Naive thymus-derived CD8-positive, alpha-beta T cell (primary cell): Measurements from ENCODE around the gene IQSEC1. TPM values are rescaled to one million over a fixed set of nuclear protein-coding genes. Genes with fewer than 3 reads are reported as not detected.

ENCODE experiments used
- ATAC-seq, 2 donors: fragments of 150-1000 bp; cut with Tn5 transposase in 1 of 2; sonication (Bioruptor Pico), chemical (Tn5 transposase) in 1 of 2; 1 replicate in 1 of 2; 2 replicates in 1 of 2; pipeline ENCODE4 v1.10.0; 2021; ENCODE audit warnings: mild to moderate bottlenecking in 2 of 2, moderate library complexity in 2 of 2
- POLR2A ChIA-PET: fragments of 350-600 bp; sonication (Branson Sonifier 250); formaldehyde crosslinking; loops from one replicate; lab custom pipeline; 2021; ENCODE audit warnings: antibody characterized with exemption; lab: Charles Lee
- DNase-seq, 10 donors: peaks; one replicate each; pipeline versions ENCODE4 v3.0.0 to v3.0.0-alpha.2; 2020 to 2022
- H3K27ac Mint-ChIP-seq, 10 donors: one replicate each; pipeline ENCODE4 v1.8.0; 2020 to 2022; ENCODE audit warnings: mild to moderate bottlenecking in 10 of 10, mixed read lengths in 10 of 10, moderate library complexity in 4 of 10, inconsistent platforms in 1 of 10
- H3K27me3 Mint-ChIP-seq, 5 donors: one replicate each; pipeline ENCODE4 v1.8.0; 2021 to 2022; ENCODE audit warnings: mixed read lengths in 5 of 5
- H3K36me3 Mint-ChIP-seq, 3 donors: one replicate each; pipeline ENCODE4 v1.8.0; 2020 to 2022; ENCODE audit warnings: mixed read lengths in 3 of 3, mild to moderate bottlenecking in 2 of 3, inconsistent platforms in 1 of 3
- H3K4me1 Mint-ChIP-seq, 4 donors: one replicate each; pipeline ENCODE4 v1.8.0; 2021 to 2022; ENCODE audit warnings: mixed read lengths in 4 of 4
- H3K4me3 Mint-ChIP-seq, 10 donors: one replicate each; pipeline ENCODE4 v1.8.0; 2020 to 2022; ENCODE audit warnings: mild to moderate bottlenecking in 10 of 10, mixed read lengths in 10 of 10, moderate library complexity in 6 of 10, inconsistent platforms in 1 of 10
- H3K9me3 Mint-ChIP-seq, 9 donors: one replicate each; pipeline ENCODE4 v1.8.0; 2020 to 2022; ENCODE audit warnings: mixed read lengths in 9 of 9, mild to moderate bottlenecking in 3 of 9, inconsistent platforms in 1 of 9, moderate library complexity in 1 of 9
- polyA plus RNA-seq, 3 donors: library from polyadenylated mRNA; unstranded; fragments of 300-500 nt; fragmentation: Illumina TruSeq; gene quantifications; one replicate each; pipeline ENCODE4 v1.2.3, GENCODE V29; 2021
- total RNA-seq, 8 experiments: library from RNA in 2 of 8; stranded (reverse) in 2 of 8; gene quantifications; one replicate each; pipeline ENCODE4 v1.2.3 and lab custom pipeline; 2021 to 2026

IQSEC1 gene
- total and polyA plus RNA-seq, 5 experiments from 2014 or later: 13.7 to 47.7 (median 23.7) TPM

GRCh38 chr3:13070391-13071070, 2.7 kb downstream of the IQSEC1 start:
- H3K4me3 Mint-ChIP-seq: peak overlapping the region in 9 of 10 donors; percentile 28 to 74 (median 66)
- DNase-seq: no peak
- no peak for ATAC-seq
- H3K27me3 Mint-ChIP-seq: peaks cover 0 to 4% (median 0%) of the 10 kb centered on the region in 5 donors
- H3K9me3 Mint-ChIP-seq: no peaks in the 10 kb centered on the region
- H3K27ac Mint-ChIP-seq: peak overlapping the region; percentile 69 to 92 (median 89)
- peaks cover 25 to 82% (median 64%) of the 10 kb centered on the region in 4 donors for H3K4me1 Mint-ChIP-seq
- POLR2A ChIA-PET: interaction anchor here (0.7 to 1.7 kb wide), 5 partner anchors 8 to 76 kb away, joined by 3 to 7 read pairs (median 4); no protein-coding TSS in a partner anchor
- H3K36me3 Mint-ChIP-seq: no peaks in the 10 kb centered on the region

GRCh38 chr3:13069495-13069894, 3.7 kb downstream of the IQSEC1 start:
- POLR2A ChIA-PET: interaction anchor here (0.6 to 1.7 kb wide), 4 partner anchors 54 to 1828 kb away, joined by 4 to 7 read pairs (median 6); no protein-coding TSS in a partner anchor
- Mint-ChIP-seq H3K4me1 (peaks cover 25 to 79% (median 69%) of the 10 kb centered on the region in 4 donors), H3K27me3 (peaks cover 0 to 4% (median 0%) of the 10 kb centered on the region in 5 donors), H3K36me3 (no peaks in the 10 kb centered on the region), H3K27ac (peak overlapping the region; percentile 83 to 92 (median 90)), H3K4me3 (peak overlapping the region; percentile 36 to 81 (median 70)), H3K9me3 (no peaks in the 10 kb centered on the region)
- ATAC-seq (peak; percentile 61 to 83), DNase-seq (peak in 7 of 10 donors; percentile 35 to 78 (median 51))

- H3K4me1 Mint-ChIP-seq: peaks cover 20 to 73% (median 63%) of the 10 kb centered on the region in 4 donors
- H3K4me3 Mint-ChIP-seq: peak overlapping the region in 3 of 10 donors; percentile 2 to 26 (median 19)
- ATAC-seq (no peak), DNase-seq (no peak)
- H3K9me3 Mint-ChIP-seq: no peaks in the 10 kb centered on the region
- H3K27me3 Mint-ChIP-seq: peaks cover 0 to 2% (median 0%) of the 10 kb centered on the region in 5 donors
- POLR2A ChIA-PET: interaction anchor here (1.8 kb wide), 1 partner anchor 57 kb away, joined by 4 read pairs; no protein-coding TSS in a partner anchor
- H3K36me3 Mint-ChIP-seq: no peaks in the 10 kb centered on the region
- H3K27ac Mint-ChIP-seq: peak overlapping the region; percentile 55 to 92 (median 84)
Observed at GRCh38 chr3:13068269-13069010, 4.8 kb downstream of the IQSEC1 start.

GRCh38 chr3:13067778-13068177, 5.5 kb downstream of the IQSEC1 start:
- POLR2A ChIA-PET: interaction anchor here (1.8 kb wide), 1 partner anchor 56 kb away, joined by 4 read pairs; no protein-coding TSS in a partner anchor
- peak overlapping the region in 8 of 10 donors; percentile 53 to 92 (median 78) for H3K27ac Mint-ChIP-seq
- H3K4me1 Mint-ChIP-seq: peaks cover 18 to 72% (median 60%) of the 10 kb centered on the region in 4 donors
- H3K9me3 Mint-ChIP-seq: no peaks in the 10 kb centered on the region
- no peak for ATAC-seq
- H3K4me3 Mint-ChIP-seq: no peak overlapping the region
- H3K27me3 Mint-ChIP-seq: peaks cover 0 to 2% (median 0%) of the 10 kb centered on the region in 5 donors
- DNase-seq: no peak
- no peaks in the 10 kb centered on the region for H3K36me3 Mint-ChIP-seq

- POLR2A ChIA-PET: no interaction called here
- peaks cover 18 to 68% (median 54%) of the 10 kb centered on the region in 4 donors for H3K4me1 Mint-ChIP-seq
- no peaks in the 10 kb centered on the region for H3K36me3 Mint-ChIP-seq
- H3K9me3 Mint-ChIP-seq: no peaks in the 10 kb centered on the region
- ATAC-seq: no peak
- H3K4me3 Mint-ChIP-seq: peak overlapping the region in 2 of 10 donors; percentile 55 to 58
- no peak for DNase-seq
- peak overlapping the region in 9 of 10 donors; percentile 47 to 92 (median 69) for H3K27ac Mint-ChIP-seq
- peaks cover 0 to 2% (median 0%) of the 10 kb centered on the region in 5 donors for H3K27me3 Mint-ChIP-seq
Observed at GRCh38 chr3:13066834-13067233, 6.4 kb downstream of the IQSEC1 start.

GRCh38 chr3:13066236-13066635, 7.0 kb downstream of the IQSEC1 start:
- POLR2A ChIA-PET: no interaction called here
- no peaks in the 10 kb centered on the region for H3K36me3 Mint-ChIP-seq
- H3K4me1 Mint-ChIP-seq: peaks cover 18 to 64% (median 51%) of the 10 kb centered on the region in 4 donors
- DNase-seq (no peak), ATAC-seq (no peak)
- no peaks in the 10 kb centered on the region for H3K9me3 Mint-ChIP-seq
- peaks cover 0 to 2% (median 0%) of the 10 kb centered on the region in 5 donors for H3K27me3 Mint-ChIP-seq
- H3K27ac Mint-ChIP-seq: peak overlapping the region in 8 of 10 donors; percentile 37 to 92 (median 68)
- peak overlapping the region in 1 of 10 donors; percentile 37 for H3K4me3 Mint-ChIP-seq

- POLR2A ChIA-PET: no interaction called here
- no peaks in the 10 kb centered on the region for H3K36me3 Mint-ChIP-seq
- DNase-seq (no peak), ATAC-seq (no peak)
- H3K27me3 Mint-ChIP-seq: peaks cover 0 to 2% (median 0%) of the 10 kb centered on the region in 5 donors
- peak overlapping the region in 1 of 10 donors; percentile 37 for H3K4me3 Mint-ChIP-seq
- peaks cover 18 to 61% (median 49%) of the 10 kb centered on the region in 4 donors for H3K4me1 Mint-ChIP-seq
- H3K9me3 Mint-ChIP-seq: no peaks in the 10 kb centered on the region
- peak overlapping the region in 9 of 10 donors; percentile 9 to 77 (median 61) for H3K27ac Mint-ChIP-seq
Observed at GRCh38 chr3:13065727-13066126, 7.5 kb downstream of the IQSEC1 start.

- Mint-ChIP-seq H3K36me3 (no peaks in the 10 kb centered on the region), H3K9me3 (no peaks in the 10 kb centered on the region), H3K27me3 (peaks cover 0 to 2% (median 0%) of the 10 kb centered on the region in 5 donors), H3K4me3 (no peak overlapping the region), H3K4me1 (peaks cover 16 to 53% (median 41%) of the 10 kb centered on the region in 4 donors), H3K27ac (peak overlapping the region in 3 of 10 donors; percentile 9 to 37 (median 21))
- POLR2A ChIA-PET: no interaction called here
- ATAC-seq: no peak
- no peak for DNase-seq
Observed at GRCh38 chr3:13064964-13065363, 8.3 kb downstream of the IQSEC1 start.

- ATAC-seq (no peak), DNase-seq (no peak)
- Mint-ChIP-seq H3K9me3 (no peaks in the 10 kb centered on the region), H3K4me3 (no peak overlapping the region), H3K4me1 (peaks cover 13 to 47% (median 35%) of the 10 kb centered on the region in 4 donors), H3K27ac (peak overlapping the region in 2 of 10 donors; percentile 27), H3K36me3 (no peaks in the 10 kb centered on the region), H3K27me3 (peaks cover 0 to 2% (median 0%) of the 10 kb centered on the region in 5 donors)
- POLR2A ChIA-PET: no interaction called here
Observed at GRCh38 chr3:13064159-13064868, 8.9 kb downstream of the IQSEC1 start.

- Mint-ChIP-seq H3K36me3 (no peaks in the 10 kb centered on the region), H3K9me3 (no peaks in the 10 kb centered on the region), H3K27me3 (peaks cover 0 to 2% (median 0%) of the 10 kb centered on the region in 5 donors), H3K4me3 (no peak overlapping the region), H3K4me1 (peaks cover 5 to 36% (median 25%) of the 10 kb centered on the region in 4 donors), H3K27ac (peak overlapping the region in 2 of 10 donors; percentile 15 to 41)
- DNase-seq (no peak), ATAC-seq (no peak)
- POLR2A ChIA-PET: interaction anchor here (1.1 kb wide), 1 partner anchor 8 kb away, joined by 3 read pairs; no protein-coding TSS in a partner anchor
Observed at GRCh38 chr3:13063225-13063624, 10.0 kb downstream of the IQSEC1 start.

- Mint-ChIP-seq H3K4me1 (peaks cover 4 to 35% (median 25%) of the 10 kb centered on the region in 4 donors), H3K27ac (peak overlapping the region in 2 of 10 donors; percentile 40 to 43)
- no peak for ATAC-seq
Observed at GRCh38 chr3:13062647-13063046, 10.6 kb downstream of the IQSEC1 start.

More at GRCh38 chr3:13062647-13063046, 10.6 kb downstream of the IQSEC1 start:
- H3K9me3 Mint-ChIP-seq: no peaks in the 10 kb centered on the region
- H3K36me3 Mint-ChIP-seq: no peaks in the 10 kb centered on the region
- peaks cover 0 to 2% (median 0%) of the 10 kb centered on the region in 5 donors for H3K27me3 Mint-ChIP-seq
- no peak for DNase-seq
- no peak overlapping the region for H3K4me3 Mint-ChIP-seq
- POLR2A ChIA-PET: interaction anchor here (1.1 kb wide), 1 partner anchor 9 kb away, joined by 3 read pairs; no protein-coding TSS in a partner anchor
